HG03039 (cell line): Measurements from ENCODE around the gene RIMKLA.
A peak's percentile ranks its signal among the peaks of the same experiment; 100 is the strongest.

Experiments
- ATAC-seq: cut with Tn5 transposase; IDR thresholded peaks from one replicate; pipeline ENCODE4 v1.9.1; 2021; ENCODE audit warnings: mild to moderate bottlenecking, moderate library complexity; ENCODE audit not compliant: unreplicated experiment

Gene RIMKLA

DNA sequence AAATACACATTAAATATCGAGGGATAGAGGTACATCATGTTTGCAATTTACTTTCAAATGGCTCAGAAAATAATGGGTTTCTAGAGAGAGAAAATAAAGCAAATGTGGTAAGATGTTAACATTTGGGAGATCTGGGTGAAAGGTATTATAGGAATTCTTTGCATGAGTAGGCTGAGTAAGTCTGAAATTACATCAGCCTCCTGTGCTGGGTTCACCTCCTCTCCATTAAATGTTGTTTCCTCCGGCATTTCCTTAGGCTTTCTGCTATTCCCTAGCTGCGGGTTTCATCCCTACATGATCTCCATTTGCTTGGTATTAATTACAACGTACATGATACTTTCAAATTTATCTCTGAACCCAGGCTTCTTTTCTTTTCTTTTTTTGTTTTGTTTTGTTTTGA, 43.6 kb downstream of the RIMKLA start:
- no peak for ATAC-seq

- no peak for ATAC-seq
These were observed 46.6 kb downstream of the RIMKLA start for GRCh38 chr1:42427240-42427639.

- ATAC-seq, result no peak
These were observed 49.0 kb downstream of the RIMKLA start for GRCh38 chr1:42429603-42430002.

GRCh38 chr1:42430286-42431135, 49.9 kb downstream of the RIMKLA start:
- ATAC-seq, result no peak

DNA sequence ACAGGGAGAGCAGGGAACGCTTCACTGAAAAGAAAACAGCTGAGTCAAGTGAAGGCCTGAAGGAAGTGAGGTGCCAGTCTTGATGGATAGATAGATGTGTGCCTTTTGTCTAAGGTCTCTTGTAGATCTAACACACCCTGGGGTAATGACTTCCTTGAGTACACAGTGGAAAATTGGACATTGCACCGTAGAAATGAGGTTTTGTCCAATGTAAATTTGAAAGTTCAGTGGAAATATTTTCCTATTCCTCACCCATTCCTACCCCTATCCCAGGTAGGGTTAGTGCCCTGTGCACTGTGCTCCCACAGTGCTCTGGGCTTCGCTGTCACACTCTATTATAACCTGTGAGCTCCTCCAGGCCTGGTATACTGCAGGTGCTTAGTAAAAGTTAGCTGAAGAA, 50.9 kb downstream of the RIMKLA start:
- no peak for ATAC-seq

GRCh38 chr1:42432714-42433113, 52.1 kb downstream of the RIMKLA start:
- ATAC-seq, result no peak

DNA sequence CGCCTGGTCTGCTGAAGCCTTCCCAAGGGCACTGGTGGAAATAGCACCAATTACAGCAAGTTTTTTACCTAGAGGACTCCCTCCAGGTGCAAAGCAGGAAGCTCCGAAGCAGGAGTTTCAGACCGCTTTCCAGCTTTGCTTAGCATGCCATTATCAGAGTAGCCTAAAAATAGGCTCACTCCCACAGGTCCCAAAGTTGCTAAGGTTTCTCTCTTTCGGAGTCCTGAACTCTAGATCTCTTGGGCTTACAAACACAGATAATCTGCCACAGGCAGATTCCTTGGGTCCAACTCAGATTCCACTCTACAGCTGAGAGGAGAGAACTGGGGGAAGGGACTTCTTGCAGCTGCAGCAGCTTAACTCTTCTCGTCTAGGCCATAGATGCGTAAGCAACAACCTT, 52.8 kb downstream of the RIMKLA start:
- ATAC-seq, result no peak

GRCh38 chr1:42434340-42434739, 53.7 kb downstream of the RIMKLA start:
- no peak for ATAC-seq

- ATAC-seq, result no peak
These were observed 59.3 kb downstream of the RIMKLA start for GRCh38 chr1:42439940-42440339.

- ATAC-seq, result no peak
These were observed 62.1 kb downstream of the RIMKLA start for GRCh38 chr1:42442662-42443061.

GRCh38 chr1:42449256-42449655, 68.7 kb downstream of the RIMKLA start:
- ATAC-seq, result no peak

DNA sequence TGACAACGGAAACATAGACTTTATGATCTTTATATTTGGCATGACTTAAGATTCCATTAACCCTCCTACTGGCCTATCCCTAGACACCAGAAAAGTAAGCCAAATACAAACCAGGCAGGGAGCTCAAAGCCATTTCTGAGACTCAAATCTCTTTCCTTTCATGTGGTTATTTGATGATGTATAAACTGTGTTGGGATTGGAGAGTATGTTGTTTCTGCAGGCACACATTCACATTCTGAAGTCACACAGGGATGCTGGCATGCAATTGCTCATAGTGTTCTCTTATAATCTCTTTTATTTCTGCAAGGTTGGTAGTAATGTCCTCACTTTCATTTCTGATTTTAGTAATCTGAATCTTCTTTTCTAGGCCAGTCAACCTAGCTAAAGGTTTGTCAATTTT, 69.5 kb downstream of the RIMKLA start:
- no peak for ATAC-seq

- ATAC-seq, result no peak
These were observed 72.8 kb downstream of the RIMKLA start for GRCh38 chr1:42453386-42453785.

DNA sequence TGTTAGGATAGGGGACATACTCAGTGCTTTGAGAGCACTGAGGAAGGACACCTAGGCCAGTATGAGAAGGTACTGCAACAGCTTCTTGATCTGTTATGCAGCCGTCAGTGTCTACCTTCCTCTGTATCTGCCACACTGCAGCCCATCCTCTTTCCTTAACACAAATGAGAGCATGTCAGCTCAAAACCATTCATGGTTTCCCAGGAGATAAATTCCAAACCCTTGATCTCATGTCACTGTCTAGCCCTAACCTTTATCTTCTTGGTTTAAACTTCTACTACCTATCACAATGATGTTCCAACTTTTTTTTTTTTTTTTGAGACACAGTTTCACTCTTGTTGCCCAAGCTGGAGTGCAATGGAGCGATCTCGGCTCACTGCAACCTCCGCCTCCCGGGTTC, 73.8 kb downstream of the RIMKLA start:
- no peak for ATAC-seq

GRCh38 chr1:42456010-42456753, 75.6 kb downstream of the RIMKLA start, which contains the start of the genes PPCS and ZMYND12:
PPCS (plus strand) TSS chr1:42456543; CDS start chr1:42456566, 23 bp downstream.
ZMYND12 (minus strand) TSS chr1:42456022; CDS start chr1:42455997, 25 bp downstream.
- peak; percentile 70 for ATAC-seq

DNA sequence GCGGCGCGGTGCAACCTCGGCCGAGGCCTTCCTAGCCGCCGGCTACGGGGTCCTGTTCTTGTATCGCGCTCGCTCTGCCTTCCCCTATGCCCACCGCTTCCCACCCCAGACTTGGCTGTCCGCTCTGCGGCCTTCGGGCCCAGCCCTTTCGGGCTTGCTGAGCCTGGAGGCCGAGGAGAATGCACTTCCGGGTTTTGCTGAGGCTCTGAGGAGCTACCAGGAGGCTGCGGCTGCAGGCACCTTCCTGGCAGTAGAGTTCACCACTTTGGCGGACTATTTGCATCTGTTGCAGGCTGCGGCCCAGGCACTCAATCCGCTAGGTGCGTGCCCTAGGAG, 76.1 kb downstream of the RIMKLA start:
- peak; percentile 42 for ATAC-seq

DNA sequence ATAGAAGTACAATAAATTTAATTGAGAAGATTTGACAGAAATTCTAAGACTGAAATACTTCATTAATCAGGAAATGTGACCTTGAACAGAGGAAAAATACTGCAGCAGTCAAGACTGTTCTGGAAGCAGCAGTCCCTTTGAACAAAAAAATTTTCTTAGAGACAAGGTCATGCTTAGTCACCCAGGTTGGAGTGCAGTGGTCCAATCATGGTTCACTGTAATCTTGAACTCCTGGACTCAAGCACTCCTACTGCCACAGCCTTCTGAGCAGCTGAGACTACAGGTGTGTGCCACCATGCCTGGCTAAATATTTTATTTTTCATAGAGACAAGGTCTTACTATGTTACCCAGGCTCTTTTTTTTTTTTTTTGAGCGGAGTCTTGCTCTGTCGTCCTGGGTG, 80.6 kb downstream of the RIMKLA start:
- no peak for ATAC-seq

DNA sequence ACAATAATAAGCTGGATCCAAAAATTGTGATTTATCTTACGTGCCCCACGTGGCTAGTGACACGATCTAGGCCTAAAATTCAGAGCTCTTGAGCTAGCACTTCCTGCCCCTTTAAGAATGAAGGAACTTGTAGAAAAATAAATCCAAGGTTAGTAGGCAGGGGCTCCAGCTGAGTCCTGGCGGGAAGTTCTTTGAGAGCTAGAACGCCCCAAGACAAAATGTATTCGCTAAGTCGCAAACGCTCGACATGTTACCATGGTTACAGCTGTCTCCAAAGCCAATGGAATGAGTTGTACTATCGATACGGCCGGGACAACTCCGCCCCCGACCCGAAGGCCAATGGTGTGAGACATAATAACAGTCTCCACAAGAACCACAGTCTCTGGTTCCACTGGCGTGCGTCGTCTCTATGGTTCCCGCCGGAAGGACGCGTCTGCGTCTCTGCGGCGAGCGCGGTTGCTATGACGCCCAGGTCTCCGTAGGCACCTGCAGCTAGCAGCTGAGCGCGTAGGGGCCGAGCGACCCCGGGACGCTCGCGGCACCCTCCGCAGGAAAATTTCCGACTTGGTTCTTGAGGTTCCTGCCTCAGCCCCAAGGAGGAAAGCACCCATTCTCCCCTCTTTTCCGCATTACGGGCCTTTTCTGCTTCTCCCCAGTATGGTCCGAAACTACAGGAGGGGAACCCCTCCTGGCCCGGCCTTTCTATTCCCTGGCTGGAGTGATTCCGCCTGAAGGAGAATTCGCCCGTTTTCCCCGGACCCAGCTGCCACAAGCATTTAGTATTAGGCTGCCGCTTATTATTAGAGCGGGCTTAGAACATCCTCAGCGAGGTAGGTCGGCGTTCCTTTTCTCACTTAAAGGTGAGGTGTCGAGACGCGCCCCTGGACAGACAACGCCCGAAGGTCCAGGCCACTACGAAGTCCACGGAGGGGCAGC, 82.5 kb downstream of the RIMKLA start, which contains the start of gene CCDC30:
Gene CCDC30, plus strand, starts transcription at position 459 of the 936 bp plus-strand sequence. CDS start 17,266 bp downstream, outside the sequence.
- peak; percentile 98 for ATAC-seq

GRCh38 chr1:42463921-42464320, 83.3 kb downstream of the RIMKLA start:
- no peak for ATAC-seq

DNA sequence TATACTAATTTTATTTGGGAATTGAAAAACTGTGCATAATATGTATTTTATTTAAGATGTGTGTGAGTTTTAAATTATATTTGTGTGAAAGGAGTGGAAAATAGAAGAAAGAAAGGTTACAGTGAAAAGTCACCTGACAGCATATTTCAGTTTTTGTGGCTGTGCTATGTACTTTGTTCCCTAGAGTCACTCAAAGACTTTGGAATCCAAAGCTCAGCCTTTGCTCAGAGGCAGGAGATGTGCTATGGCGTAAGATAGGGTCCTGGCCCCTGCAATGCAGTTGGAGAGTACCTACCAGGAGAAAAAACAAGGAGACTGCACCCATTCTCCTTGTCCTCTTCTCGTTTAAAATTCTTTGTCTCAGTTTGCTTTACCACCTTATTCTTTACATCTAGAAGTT, 85.4 kb downstream of the RIMKLA start:
- ATAC-seq, result no peak

DNA sequence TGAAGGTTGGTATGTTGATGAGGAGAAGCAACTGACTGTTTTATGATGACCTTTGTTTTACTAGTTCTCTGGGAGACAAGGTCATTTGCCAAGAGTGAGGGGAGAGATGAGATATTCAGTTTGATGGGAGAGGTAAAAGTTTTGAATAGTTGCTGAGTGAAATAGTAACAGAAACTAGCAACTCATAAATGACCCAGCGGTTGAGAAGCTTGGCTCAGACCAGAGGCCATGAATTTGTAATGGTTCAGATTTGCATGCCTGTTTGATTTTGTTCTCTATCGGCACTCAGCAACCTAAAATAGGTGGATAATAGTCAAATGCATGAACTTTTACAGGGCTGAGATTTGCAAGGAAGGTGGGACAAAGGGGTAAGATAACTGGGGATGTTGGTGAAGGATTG, 89.1 kb downstream of the RIMKLA start:
- no peak for ATAC-seq
